GM10248 (cell line): ENCODE results near the gene ZNF816.
"Not testable (repeated sequence)": the region's sequence is repeated elsewhere in the genome, so short reads cannot be mapped to it uniquely, and the experiment has no call there.

Experiments
- CTCF ChIA-PET: fragments of 300-600 bp; sonication (Branson Sonifier 250); formaldehyde crosslinking; extraction: SDS; loops from one replicate; lab custom pipeline; 2021; ENCODE audit warnings: antibody characterized with exemption; lab: Yijun Ruan, JAX
- POLR2A ChIA-PET: fragments of 350-650 bp; sonication (Branson Sonifier 250); formaldehyde crosslinking; extraction: SDS; loops from one replicate; lab custom pipeline; 2020; ENCODE audit warnings: antibody characterized with exemption; lab: Yijun Ruan, JAX
- DNase-seq: peaks from one replicate; pipeline ENCODE4 v3.0.0; 2012; ENCODE audit errors: extremely low spot score
- TF ChIP-seq, protein P1 (sequence below): IDR thresholded peaks from 2 replicates; pipeline ENCODE4 v1.5.1; 2012; ENCODE audit warnings: mild to moderate bottlenecking, low read depth; ENCODE audit errors: extremely low read depth, missing control alignments, control extremely low read depth

ZNF816 gene

DNA sequence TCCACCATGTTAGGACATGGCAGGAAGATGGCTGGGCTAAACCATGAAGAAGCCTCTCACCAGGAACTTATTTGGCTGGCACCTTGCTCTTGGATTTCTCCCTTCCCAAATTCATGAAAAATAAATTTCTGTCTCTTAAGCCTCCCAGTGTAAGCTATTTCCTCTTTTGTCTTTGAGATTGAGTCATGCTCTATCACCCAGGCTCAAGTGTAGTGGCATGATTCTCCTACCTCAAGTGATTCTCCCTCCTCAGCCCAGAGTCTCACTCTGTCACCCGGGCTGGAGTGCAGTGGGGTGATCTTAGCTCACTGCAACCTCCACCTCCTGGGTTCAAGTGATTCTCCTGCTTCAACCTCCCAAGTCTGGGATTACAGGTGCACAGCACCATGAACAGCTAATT is 52.0 kb downstream of the ZNF816 start:
- ChIA-PET POLR2A (no interaction called here), CTCF (no interaction called here)
- TF ChIP-seq, protein P1, sequence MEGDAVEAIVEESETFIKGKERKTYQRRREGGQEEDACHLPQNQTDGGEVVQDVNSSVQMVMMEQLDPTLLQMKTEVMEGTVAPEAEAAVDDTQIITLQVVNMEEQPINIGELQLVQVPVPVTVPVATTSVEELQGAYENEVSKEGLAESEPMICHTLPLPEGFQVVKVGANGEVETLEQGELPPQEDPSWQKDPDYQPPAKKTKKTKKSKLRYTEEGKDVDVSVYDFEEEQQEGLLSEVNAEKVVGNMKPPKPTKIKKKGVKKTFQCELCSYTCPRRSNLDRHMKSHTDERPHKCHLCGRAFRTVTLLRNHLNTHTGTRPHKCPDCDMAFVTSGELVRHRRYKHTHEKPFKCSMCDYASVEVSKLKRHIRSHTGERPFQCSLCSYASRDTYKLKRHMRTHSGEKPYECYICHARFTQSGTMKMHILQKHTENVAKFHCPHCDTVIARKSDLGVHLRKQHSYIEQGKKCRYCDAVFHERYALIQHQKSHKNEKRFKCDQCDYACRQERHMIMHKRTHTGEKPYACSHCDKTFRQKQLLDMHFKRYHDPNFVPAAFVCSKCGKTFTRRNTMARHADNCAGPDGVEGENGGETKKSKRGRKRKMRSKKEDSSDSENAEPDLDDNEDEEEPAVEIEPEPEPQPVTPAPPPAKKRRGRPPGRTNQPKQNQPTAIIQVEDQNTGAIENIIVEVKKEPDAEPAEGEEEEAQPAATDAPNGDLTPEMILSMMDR, result no peak
- no peak for DNase-seq

- CTCF ChIA-PET, POLR2A ChIA-PET, DNase-seq: not testable (repeated sequence)
Observed at GRCh38 chr19:52904052-52904780, 58.5 kb downstream of the ZNF816 start.

DNA sequence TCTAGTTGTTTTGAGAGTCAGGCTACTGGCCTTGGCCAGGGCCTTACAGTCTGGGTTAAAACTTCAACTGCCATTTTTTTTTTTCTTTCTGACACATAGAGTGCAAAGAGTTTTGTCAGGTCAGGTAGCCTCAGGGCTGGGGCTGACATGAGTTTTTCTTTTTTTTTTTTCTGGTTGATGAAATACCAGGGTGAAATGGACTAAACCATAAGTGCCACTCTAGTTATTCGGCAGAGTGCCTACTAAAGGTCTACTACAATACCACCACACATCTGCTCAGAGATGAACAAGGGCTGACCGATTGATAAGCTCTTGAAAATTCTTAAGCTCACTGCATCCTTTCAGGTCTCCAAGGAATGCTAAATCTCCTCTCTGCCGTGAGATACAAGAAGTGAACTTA is 60.8 kb downstream of the ZNF816 start:
- TF ChIP-seq, protein P1, result no peak
- no peak for DNase-seq
- ChIA-PET POLR2A (no interaction called here), CTCF (no interaction called here)
